IPS DF 19.7 (cell line): ENCODE data around the gene SOX21.
"Not testable (repeated sequence)": the region's sequence is repeated elsewhere in the genome, so short reads cannot be mapped to it uniquely, and the experiment has no call there.

ENCODE experiments used
- DNase-seq: peaks from one replicate; pipeline ENCODE4 v3.0.0-alpha.2; 2013; ENCODE audit warnings: low read depth, low spot score

SOX21 gene

DNA sequence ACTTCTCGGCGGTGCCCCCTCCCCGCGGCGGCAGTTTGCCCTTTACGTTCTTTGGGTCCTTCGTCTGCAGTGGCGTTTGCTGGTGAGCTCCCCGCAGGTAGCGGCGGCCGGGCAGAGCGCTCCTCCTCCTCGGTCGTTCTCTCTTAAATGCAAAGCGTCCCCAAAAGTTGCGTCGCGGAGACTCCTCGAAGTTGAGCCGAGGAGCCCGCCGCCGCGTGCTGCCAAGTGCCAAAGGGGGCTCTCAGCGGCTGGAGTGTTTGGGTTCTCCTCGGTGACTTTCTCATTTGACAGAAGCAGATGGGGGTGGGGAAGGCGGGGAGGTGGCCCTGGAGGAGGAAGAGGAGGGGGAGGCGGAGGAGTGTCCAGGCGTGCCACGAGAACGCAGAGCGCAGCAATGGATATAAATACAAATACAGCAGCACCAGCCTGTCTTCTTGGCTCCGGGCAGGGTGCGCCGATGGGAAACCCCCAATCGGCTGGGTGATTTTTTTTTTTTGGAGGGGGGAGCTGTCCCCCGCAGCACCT lies at the start of gene SOX21:
Gene SOX21, minus strand, starts transcription at position 259 of the 525 bp plus-strand sequence. CDS start 496 bp downstream, outside the sequence.
- no peak for DNase-seq

DNA sequence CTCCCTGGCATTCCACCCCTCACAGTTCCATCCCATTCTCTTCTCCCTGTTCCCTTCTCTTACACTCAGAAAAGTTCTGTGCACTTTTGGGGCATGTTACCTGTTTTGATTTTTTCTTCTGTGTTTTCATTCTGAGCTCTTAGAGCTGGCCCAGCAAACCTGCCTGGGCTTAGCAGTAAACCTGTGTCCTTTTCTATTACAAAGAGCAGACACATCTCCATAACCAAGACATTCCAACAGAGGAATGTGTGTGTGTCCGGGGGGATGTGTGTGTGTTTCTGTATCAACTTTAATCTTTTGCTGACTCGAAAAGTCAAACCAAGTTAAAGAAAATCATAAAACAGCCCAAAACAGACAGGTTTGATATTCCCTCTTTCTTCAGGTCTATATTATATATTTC lies 49.1 kb upstream of the SOX21 start:
- peak; percentile 68 for DNase-seq

DNA sequence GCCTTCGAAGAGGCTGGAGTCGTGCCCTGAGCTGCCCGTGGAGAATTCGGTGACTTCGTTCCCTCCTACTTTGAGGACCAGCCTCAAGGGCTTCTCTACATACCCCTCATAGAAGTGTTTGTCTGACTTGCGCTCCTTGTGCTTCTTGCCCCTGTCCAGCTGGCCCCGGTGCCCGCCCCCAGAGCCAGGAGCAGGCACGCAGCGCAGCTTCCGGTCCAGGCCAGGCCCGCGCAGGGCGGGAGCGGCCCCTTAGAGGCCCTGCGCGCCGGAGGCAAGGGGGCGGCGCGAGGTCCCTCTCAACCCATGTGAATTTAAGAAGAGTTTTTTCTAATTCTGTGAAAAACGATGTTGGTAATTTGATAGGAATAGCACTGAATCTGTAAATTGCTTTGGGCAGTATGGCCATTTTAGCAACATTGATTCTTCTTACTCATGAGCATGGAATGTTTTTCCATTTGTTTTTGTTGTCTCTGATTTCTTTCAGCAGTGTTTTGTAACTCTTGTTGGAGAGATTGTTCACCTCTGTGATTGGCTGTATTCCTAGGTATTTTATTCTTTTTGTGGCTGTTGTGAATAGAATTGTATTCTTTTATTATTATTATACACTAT lies 46.9 kb upstream of the SOX21 start:
- no peak for DNase-seq

DNA sequence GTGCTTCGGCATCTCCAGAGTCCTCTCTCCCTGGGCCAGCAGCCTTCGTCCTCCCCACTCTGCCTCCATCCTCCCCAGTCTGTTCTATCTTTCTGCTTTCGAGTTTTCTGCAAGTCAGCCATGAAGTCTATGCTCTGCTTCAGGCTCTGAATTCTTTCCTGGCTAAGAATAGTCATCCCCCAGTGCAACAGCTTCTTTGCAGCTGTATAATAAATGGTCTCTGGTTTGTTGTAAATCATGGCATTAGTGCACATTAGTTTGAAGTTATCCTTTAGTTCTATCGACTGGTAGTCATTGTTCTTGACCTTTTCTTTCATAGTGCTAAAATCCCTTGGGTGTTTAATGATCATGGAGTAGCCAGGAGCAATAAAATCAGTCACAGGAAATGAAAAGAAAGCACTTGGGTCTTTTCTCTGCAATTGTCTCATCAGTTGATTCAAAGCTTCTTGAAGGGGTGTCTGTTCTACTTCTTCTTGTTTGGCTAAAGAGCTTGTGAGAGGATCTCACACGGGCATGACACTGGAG lies 46.2 kb upstream of the SOX21 start:
- DNase-seq = no peak

- no peak for DNase-seq
Observed at GRCh38 chr13:94753327-94753726, 41.0 kb upstream of the SOX21 start.

GRCh38 chr13:94749162-94749561 lies 36.8 kb upstream of the SOX21 start:
- DNase-seq = no peak

DNA sequence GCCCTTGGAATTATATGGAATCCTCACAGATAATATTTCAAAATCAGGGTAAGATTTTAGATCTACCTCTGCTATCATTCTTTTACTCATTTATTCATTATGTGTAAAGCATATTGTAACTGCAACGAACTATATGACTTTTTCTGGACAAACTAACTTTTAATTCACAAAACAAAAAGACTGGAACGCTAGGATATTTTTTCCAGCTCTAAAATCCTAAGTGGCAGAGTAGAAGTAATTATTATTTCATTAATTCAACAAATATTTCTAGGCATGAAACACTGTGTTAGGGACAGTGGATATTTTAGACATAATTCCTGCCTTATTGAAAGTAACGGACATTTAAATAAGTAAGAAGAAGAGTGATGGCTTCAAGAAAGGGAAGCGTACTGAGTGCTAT lies 26.9 kb upstream of the SOX21 start:
- DNase-seq = no peak

DNA sequence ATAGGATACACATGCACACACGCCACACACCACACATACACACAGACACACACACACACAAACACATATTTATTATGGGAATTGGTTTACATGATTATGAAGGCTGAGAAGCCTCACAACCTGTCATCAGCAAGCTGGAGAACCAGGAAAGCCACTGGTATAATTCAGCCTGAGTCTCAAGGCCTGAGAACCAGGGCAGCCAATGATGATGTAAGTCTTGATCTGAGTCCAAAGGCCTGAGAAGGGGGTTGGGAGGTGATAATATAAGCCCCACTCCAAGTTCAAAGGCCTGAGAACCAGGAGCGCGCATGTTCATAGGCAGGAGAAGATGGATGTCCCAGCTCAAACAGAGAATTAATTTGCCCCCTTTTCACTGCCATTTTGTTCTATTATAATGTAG lies 18.7 kb upstream of the SOX21 start:
- DNase-seq = no peak

DNA sequence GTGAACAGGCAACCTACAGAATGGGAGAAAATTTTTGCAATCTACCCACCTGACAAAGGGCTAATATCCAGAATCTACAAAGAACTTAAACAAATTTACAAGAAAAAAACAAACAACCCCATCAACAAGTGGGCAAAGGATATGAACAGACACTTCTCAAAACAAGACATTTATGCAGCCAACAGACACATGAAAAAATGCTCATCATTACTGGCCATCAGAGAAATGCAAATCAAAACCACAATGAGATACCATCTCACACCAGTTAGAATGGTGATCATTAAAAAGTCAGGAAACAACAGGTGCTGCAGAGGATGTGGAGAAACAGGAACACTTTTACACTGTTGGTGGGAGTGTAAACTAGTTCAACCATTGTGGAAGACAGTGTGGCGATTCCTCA lies 17.6 kb upstream of the SOX21 start:
- DNase-seq = not testable (repeated sequence)

DNA sequence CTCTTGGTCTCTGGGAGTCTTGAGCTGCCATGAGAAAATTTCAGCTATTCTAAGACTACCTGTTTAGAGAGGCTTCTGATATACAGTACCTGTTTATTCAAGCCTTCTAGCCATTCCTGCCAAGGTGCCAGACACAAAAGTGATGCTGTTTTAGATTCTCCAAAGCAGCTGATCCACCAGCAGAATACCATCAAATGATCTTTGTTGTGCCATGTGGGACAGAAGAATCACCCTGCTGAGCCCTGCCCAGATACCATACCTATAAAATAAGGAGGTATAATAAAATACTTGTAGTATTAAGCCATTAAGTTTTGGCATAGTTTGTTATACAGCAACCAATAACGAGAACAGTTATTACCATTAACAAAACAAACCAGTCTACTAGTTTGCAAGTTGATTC lies 14.1 kb upstream of the SOX21 start:
- no peak for DNase-seq

DNA sequence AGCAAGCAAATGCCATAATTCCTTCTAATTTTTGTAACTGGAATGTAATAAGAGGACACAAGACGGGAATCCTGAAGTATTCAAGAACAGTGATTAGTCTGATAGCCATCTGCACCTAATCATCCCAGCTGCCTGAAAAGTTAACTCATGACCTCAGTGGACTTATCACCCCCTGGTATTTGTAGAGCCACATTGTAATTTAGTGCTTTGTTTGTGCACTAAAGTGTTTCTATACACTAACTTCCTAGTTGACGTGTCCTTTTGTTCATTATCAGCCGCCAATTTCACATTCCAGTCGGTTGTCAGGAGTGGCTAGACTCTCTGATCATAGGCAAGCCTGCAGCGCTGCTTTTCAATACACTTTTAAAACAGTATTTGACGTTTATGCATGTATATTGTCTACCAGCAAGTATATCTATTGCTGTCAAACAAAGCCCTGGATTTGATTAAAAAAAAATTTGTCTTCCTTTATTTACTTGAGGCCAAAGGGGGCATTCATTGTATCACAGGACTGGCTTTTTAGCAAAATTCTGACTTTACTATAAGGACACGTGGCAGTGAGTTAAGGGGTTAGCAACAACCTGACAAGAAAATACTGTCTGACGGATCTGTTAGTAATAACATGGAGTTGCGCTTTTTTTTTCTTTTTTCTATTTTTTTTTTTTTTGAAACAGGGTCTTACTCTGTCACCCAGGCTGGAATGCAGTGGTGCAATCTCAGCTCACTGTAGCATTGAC lies 10.4 kb upstream of the SOX21 start:
- DNase-seq = no peak

GRCh38 chr13:94718697-94719096 lies 6.4 kb upstream of the SOX21 start:
- not testable (repeated sequence) for DNase-seq

GRCh38 chr13:94717916-94718315 lies 5.6 kb upstream of the SOX21 start:
- no peak for DNase-seq

- DNase-seq = no peak
Observed at GRCh38 chr13:94716016-94716415, 3.7 kb upstream of the SOX21 start.

GRCh38 chr13:94713561-94714182 lies 1.3 kb upstream of the SOX21 start:
- no peak for DNase-seq

DNA sequence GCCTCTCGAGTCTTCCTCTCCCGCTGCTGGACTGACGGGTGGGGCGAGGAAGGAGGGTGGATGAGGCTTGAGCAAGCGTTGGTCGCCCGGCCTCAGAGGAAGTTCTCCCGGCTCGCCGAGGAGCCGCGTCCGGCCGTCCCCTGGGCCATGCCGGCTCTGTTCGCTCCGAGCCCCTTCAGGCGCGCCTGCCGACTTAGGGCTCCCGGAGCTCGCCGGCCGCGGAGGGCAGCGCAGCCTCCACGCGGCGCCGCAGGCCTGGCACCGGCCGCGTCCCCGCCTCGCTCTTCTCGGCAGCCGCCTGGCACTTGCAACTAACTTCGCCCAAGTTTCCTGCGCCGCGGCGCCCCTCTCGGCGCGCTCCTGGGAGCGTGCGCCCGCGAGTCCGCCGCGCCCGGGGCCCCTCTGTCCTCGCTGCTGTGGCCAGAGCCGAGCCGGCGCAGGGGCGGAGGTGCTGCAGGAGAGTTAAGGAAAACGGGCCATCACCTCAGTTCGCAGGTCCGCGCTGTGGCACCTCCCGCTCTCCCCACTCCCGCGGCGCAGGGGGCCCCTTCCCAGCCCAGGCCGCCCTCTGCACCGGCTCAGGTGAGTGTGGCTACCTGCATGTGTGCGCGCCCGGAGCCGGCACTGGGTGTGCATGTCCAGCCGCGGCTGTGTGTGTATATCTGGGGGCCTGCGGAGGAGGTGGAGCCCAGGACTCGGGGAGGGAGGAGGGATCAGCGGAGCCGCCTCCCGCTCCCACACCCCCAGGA lies 641 bp upstream of the SOX21 start:
- no peak for DNase-seq

DNA sequence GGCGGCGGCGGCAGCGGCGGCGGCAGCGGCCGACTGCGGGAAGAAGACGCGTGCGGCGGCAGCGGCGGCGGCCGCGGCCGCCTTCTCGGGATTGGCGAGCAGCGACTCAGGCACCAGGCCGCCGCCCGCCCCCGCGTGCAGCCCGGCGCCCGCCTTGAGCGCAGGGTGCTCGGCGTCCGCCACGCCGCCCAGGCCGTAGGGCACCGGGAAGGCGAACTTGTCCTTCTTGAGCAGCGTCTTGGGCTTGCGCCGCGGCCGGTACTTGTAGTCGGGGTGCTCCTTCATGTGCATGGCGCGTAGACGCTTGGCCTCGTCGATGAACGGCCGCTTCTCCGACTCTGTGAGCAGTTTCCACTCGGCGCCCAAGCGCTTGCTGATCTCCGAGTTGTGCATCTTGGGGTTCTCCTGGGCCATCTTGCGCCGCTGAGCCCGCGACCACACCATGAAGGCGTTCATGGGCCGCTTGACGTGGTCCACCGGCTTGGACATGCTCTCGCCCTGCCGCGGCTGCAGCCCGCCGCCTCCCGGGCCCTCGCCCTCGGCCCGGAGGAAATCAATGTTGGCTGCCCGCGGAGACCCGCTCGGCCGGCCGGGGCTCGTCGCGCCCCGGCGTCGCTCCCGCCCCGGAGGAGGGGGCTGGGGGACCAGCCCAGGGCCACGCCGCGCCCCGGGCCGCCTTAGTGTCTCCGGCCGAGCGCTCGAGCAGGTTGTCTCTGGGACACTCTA lies 621 bp downstream of the SOX21 start:
- no peak for DNase-seq

DNA sequence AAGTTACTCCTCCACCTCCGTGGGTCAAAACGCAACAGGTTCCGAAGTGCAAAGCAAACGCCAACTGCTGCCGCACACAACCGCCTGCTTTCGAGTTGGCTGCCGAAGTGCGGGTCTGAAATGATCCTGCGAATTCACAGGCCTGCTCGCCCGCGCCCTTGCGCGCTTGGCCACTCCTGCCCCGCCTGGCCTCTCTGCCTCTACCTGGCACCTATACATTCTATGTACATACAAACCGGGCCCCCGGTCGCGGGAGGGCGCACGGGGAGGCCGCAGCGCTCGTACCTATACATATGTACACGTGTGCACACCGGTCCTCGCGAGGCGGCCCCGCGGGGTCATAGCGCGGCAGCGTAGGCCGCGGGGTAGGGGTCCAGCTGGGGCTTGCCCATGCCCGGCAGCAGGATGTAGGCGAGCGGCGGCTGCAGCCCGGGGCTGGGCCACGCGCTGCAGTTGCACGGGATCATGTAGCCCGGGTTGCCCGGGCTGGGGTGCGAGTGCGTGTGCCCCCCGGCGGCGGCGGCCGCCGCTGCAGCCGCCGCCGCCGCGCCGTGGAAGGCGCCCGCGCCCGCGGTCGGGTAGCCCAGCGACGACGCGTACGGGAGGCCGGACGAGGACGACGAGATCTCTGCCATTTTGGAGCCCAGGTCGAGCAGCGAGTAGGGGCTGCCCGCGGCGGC lies 1.3 kb downstream of the SOX21 start:
- no peak for DNase-seq

DNA sequence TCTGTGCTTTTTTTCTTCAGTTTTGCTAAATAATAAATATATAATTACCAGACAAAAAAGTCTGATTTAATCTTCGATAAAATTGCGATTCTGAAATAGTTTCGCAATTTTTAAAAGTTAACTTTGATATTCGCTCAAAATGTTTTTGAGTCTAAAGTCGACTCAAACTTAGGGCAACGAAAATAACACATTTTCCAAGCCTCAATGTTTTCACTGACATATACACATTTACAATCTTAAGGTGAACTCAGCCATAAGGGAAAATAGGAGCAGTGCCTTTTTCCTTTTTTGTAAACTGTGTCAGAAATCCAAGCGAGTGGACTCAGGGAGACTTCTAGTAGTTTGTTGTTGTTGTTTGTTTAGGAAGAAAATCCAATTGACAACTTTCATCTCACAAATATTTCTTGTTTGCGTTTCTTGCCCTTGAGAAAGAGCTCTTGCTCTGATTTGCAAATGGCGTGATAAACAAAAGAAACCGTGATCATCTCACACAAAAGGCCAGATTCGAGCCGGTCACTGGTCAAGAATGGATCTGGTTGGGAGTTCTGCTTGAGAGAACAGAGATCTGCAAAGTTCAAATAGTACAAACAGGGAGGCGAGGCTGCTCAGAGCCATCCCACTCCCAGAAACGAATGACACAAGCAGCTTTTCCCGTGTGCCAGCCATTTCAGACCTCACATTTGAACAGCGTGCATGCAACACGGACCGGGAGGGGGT lies 2.1 kb downstream of the SOX21 start:
- no peak for DNase-seq
